ENCODE measurements around the gene UNC5B. TPM values are rescaled to one million over a fixed set of nuclear protein-coding genes. Genes with fewer than 3 reads are reported as not detected.

UNC5B gene
- total RNA-seq = 0.63 and 0.65 TPM in 2 replicates

DNA sequence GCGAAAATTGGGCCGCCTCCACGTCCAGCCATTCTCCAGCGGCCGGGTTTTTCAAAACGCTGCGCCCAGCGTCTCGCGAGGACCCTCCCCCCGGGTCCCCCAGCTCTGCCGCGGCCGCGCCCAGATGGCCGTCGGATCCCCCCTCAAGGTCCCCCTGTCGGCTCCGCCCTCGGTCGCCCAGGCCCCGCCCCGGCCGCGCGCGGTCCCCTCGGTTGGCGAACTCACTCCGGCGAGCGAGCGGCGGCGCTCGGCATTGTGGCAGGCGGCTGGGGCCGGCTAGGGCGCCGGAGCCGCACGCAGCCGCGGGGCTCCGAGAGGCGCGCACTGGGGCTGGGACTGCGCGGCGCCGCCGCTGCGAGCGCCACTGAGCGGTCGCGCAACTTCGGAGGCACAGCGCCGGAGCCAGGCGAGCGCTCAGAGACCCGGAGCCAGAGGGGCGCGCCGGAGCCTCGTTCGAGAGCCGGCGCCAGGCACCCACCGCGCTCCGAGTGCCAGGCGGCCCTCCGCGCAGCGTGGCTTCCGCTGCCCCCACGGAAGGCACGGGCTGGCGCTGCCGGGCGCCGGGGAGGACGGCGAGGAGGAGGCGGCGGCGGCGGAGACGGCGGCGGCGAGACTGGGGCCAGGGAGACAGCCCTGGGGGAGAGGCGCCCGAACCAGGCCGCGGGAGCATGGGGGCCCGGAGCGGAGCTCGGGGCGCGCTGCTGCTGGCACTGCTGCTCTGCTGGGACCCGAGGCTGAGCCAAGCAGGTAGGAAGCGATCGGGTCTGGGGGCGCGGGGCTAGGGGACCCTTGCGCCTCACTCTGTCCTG lies at the start of gene UNC5B:
UNC5B (plus strand) TSS at position 253 of the 809 bp plus-strand sequence; CDS start at position 669, 416 bp downstream.
- peak; percentile 5 for TF ChIP-seq CTCF (conservative IDR thresholded peaks at IDR 0.05; ENCODE audit: low read depth, low read length)
- H3K4me3 ChIP-seq (ENCODE audit: low read depth, low read length) = peak within 1 kb of the TSS; percentile 49
- no peak for DNase-seq (ENCODE audit: low read depth)

DNA sequence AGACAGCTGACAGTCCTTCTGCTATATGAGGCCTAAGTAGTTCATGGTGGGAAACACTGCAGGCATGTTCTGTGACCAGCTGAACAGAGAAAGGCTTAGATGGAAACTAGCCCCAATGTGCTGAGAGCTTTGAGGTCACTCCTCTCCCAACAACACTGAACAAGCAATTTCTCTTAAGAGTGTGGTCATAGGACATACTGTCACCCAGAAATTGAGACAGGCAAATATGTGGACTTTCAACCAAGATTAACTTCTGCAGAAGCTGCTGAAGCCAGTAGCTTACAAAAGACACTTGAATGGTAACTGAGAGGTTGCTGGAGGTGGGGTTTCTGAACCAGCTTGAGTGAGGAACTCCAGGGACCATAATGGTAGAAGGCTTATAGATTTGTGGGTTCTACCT lies 38.9 kb upstream of the UNC5B start:
- no peak for TF ChIP-seq CTCF (conservative IDR thresholded peaks at IDR 0.05; ENCODE audit: low read depth, low read length)
- no peak for DNase-seq (ENCODE audit: low read depth)
- no peak overlapping the region for H3K4me3 ChIP-seq (ENCODE audit: low read depth, low read length)

GRCh38 chr10:71176661-71177060 lies 35.7 kb upstream of the UNC5B start:
- TF ChIP-seq CTCF (conservative IDR thresholded peaks at IDR 0.05; ENCODE audit: low read depth, low read length) = no peak
- no peak for DNase-seq (ENCODE audit: low read depth)
- H3K4me3 ChIP-seq (ENCODE audit: low read depth, low read length) = no peak overlapping the region

DNA sequence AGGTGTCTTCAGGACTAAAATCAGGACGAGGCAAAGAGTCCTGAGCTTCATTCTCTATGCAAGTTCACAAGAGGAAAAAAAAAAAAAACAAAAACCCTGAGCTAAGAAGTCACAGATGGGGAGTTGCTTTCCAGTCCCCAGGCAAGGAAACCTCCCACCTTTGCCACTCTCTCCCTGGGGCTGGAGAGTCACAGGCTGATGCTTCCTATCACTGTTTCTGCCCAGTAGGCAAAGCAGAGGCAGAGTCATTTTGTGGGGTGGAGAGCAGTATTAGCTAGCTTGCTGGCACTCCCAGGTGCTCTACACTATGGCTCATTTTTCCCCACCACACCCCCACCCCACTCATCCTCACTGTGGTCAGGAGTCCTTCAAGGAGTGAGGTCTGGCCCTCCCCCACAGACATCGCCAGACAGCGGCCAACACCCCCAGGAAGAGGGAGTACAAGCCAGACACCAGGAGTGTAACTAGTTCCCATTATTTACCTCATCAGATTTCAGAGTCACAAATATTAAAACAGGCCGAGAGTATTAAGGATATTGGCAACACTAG lies 34.6 kb upstream of the UNC5B start:
- TF ChIP-seq CTCF (conservative IDR thresholded peaks at IDR 0.05; ENCODE audit: low read depth, low read length) = no peak
- no peak overlapping the region for H3K4me3 ChIP-seq (ENCODE audit: low read depth, low read length)
- DNase-seq (ENCODE audit: low read depth) = no peak

GRCh38 chr10:71178880-71179279 lies 33.5 kb upstream of the UNC5B start:
- H3K4me3 ChIP-seq (ENCODE audit: low read depth, low read length) = no peak overlapping the region
- DNase-seq (ENCODE audit: low read depth) = no peak
- TF ChIP-seq CTCF (conservative IDR thresholded peaks at IDR 0.05; ENCODE audit: low read depth, low read length) = no peak

GRCh38 chr10:71179382-71179781 lies 33.0 kb upstream of the UNC5B start:
- DNase-seq (ENCODE audit: low read depth) = no peak
- no peak for TF ChIP-seq CTCF (conservative IDR thresholded peaks at IDR 0.05; ENCODE audit: low read depth, low read length)
- no peak overlapping the region for H3K4me3 ChIP-seq (ENCODE audit: low read depth, low read length)

GRCh38 chr10:71184421-71184820 lies 27.9 kb upstream of the UNC5B start:
- TF ChIP-seq CTCF (conservative IDR thresholded peaks at IDR 0.05; ENCODE audit: low read depth, low read length) = no peak
- no peak overlapping the region for H3K4me3 ChIP-seq (ENCODE audit: low read depth, low read length)
- DNase-seq (ENCODE audit: low read depth) = no peak

Data from epithelial cell of proximal tubule (primary cell).